MCF 10A (cell line): Measurements from ENCODE around the gene ZNF2. TPM values are rescaled to one million over a fixed set of nuclear protein-coding genes. Genes with fewer than 3 reads are reported as not detected.

Source experiments
- BruUV-seq: library from RNA; stranded (reverse); fragments of 400-500 nt; replicated peaks from 2 replicates; lab custom pipeline; 2021; lab: Mats Ljungman, UMichigan
- CTCF ChIA-PET: fragments of 300-600 bp; sonication (Branson Sonifier 250); formaldehyde crosslinking; extraction: SDS; loops from one replicate; lab custom pipeline; 2021; ENCODE audit warnings: antibody characterized with exemption, inconsistent platforms; lab: Yijun Ruan, JAX
- POLR2A ChIA-PET: fragments of 300-600, 350-650 bp; sonication (Branson Sonifier 250); formaldehyde crosslinking; extraction: SDS; loops from one replicate; lab custom pipeline; 2020; ENCODE audit warnings: antibody characterized with exemption, inconsistent platforms; lab: Yijun Ruan, JAX
- DNase-seq: peaks from one replicate; pipeline ENCODE4 v3.0.0-alpha.2; 2018; ENCODE audit not compliant: unreplicated experiment
- H3K27ac Mint-ChIP-seq: one replicate; pipeline ENCODE4 v1.8.0; 2022; ENCODE audit warnings: mild to moderate bottlenecking, low read depth, mixed read lengths; ENCODE audit not compliant: unreplicated experiment
- H3K27me3 Mint-ChIP-seq: one replicate; pipeline ENCODE4 v1.8.0; 2022; ENCODE audit warnings: mixed read lengths; ENCODE audit not compliant: insufficient read depth, unreplicated experiment
- H3K36me3 Mint-ChIP-seq: one replicate; pipeline ENCODE4 v1.8.0; 2022; ENCODE audit warnings: mild to moderate bottlenecking, moderate library complexity, mixed read lengths; ENCODE audit not compliant: insufficient read depth, unreplicated experiment
- H3K4me1 Mint-ChIP-seq: one replicate; pipeline ENCODE4 v1.8.0; 2022; ENCODE audit warnings: mixed read lengths; ENCODE audit not compliant: insufficient read depth, unreplicated experiment
- H3K4me3 Mint-ChIP-seq: one replicate; pipeline ENCODE4 v1.8.0; 2022; ENCODE audit warnings: mild to moderate bottlenecking, moderate library complexity, mixed read lengths; ENCODE audit not compliant: unreplicated experiment
- H3K9me3 Mint-ChIP-seq: one replicate; pipeline ENCODE4 v1.8.0; 2022; ENCODE audit warnings: mixed read lengths; ENCODE audit not compliant: unreplicated experiment
- CTCF ChIP-seq: fragments of 200-600 bp; IDR thresholded peaks from one replicate; pipeline ENCODE4 v1.8.0; 2022; ENCODE audit warnings: antibody characterized with exemption, mild to moderate bottlenecking; ENCODE audit not compliant: unreplicated experiment
- intact Hi-C: fragments of 100-400 bp; cut with micrococcal nuclease; formaldehyde crosslinking; loops from 2 replicates; pipeline ENCODE4 v1.14.1; 2022
- total RNA-seq: library from RNA; stranded (reverse); gene quantifications from 2 replicates; pipeline ENCODE4 v1.2.3, GENCODE V29; 2022

The ZNF2 gene
- total RNA-seq, 1 experiment from 2014 or later = 4.1 TPM

GRCh38 chr2:95208106-95208505 is 42.5 kb downstream of the ZNF2 start:
- no peak for TF ChIP-seq CTCF
- peak overlapping the region; percentile 95 for H3K27ac Mint-ChIP-seq
- CTCF ChIA-PET = interaction anchor here (1.6 kb wide), 1 partner anchor 23 kb away, joined by 6 read pairs; no protein-coding TSS in a partner anchor
- no peaks in the 10 kb centered on the region for H3K27me3 Mint-ChIP-seq
- POLR2A ChIA-PET = no interaction called here
- peak overlapping the region; percentile 90 for H3K4me3 Mint-ChIP-seq
- peaks cover 28% of the 10 kb centered on the region for H3K9me3 Mint-ChIP-seq
- intact Hi-C loops = loop anchor here (5.0 kb wide), 1 partner anchor 86 kb away; the partner anchor contains the start of gene MRPS5
- H3K36me3 Mint-ChIP-seq = peaks cover 65% of the 10 kb centered on the region
- BruUV-seq = no TSS peak
- peaks cover 16% of the 10 kb centered on the region for H3K4me1 Mint-ChIP-seq
- peak; percentile 11 for DNase-seq

- ChIA-PET POLR2A (no interaction called here), CTCF (interaction anchor here (0.5 to 10.2 kb wide), 2 partner anchors 16 to 155 kb away, joined by 4 to 97 read pairs; no protein-coding TSS in a partner anchor)
- H3K36me3 Mint-ChIP-seq = peaks cover 79% of the 10 kb centered on the region
- peaks cover 52% of the 10 kb centered on the region for H3K9me3 Mint-ChIP-seq
- H3K4me1 Mint-ChIP-seq = no peaks in the 10 kb centered on the region
- intact Hi-C loops = no loop called here
- H3K27me3 Mint-ChIP-seq = no peaks in the 10 kb centered on the region
- peak; percentile 4 for DNase-seq
- no TSS peak for BruUV-seq
- TF ChIP-seq CTCF = no peak
- no peak overlapping the region for H3K4me3 Mint-ChIP-seq
- no peak overlapping the region for H3K27ac Mint-ChIP-seq
Measured at GRCh38 chr2:95215018-95215612, 49.5 kb downstream of the ZNF2 start.

- ChIA-PET POLR2A (interaction anchor here (0.6 kb wide), 1 partner anchor 22 kb away, joined by 3 read pairs; no protein-coding TSS in a partner anchor), CTCF (interaction anchor here (0.6 to 10.2 kb wide), 4 partner anchors 11 to 96 kb away, joined by 3 to 97 read pairs (median 3); no protein-coding TSS in a partner anchor)
- peaks cover 37% of the 10 kb centered on the region for H3K36me3 Mint-ChIP-seq
- H3K4me1 Mint-ChIP-seq = no peaks in the 10 kb centered on the region
- H3K9me3 Mint-ChIP-seq = peaks cover 34% of the 10 kb centered on the region
- no TSS peak for BruUV-seq
- no peak for TF ChIP-seq CTCF
- H3K4me3 Mint-ChIP-seq = no peak overlapping the region
- no peaks in the 10 kb centered on the region for H3K27me3 Mint-ChIP-seq
- no peak overlapping the region for H3K27ac Mint-ChIP-seq
- intact Hi-C loops = no loop called here
- no peak for DNase-seq
Measured at GRCh38 chr2:95220449-95220848, 54.8 kb downstream of the ZNF2 start.

GRCh38 chr2:95225658-95226057 is 60.0 kb downstream of the ZNF2 start:
- TF ChIP-seq CTCF = no peak
- Mint-ChIP-seq H3K36me3 (peaks cover 10% of the 10 kb centered on the region), H3K4me1 (no peaks in the 10 kb centered on the region), H3K27ac (no peak overlapping the region), H3K27me3 (no peaks in the 10 kb centered on the region), H3K9me3 (peaks cover 18% of the 10 kb centered on the region), H3K4me3 (no peak overlapping the region)
- ChIA-PET CTCF (interaction anchor here (0.5 to 1.6 kb wide), 4 partner anchors 53 to 890 kb away, joined by 3 to 4 read pairs (median 4); no protein-coding TSS in a partner anchor), POLR2A (interaction anchor here (0.7 kb wide), 1 partner anchor 11 kb away, joined by 3 read pairs; no protein-coding TSS in a partner anchor)
- no peak for DNase-seq
- BruUV-seq = no TSS peak
- intact Hi-C loops = no loop called here
